ENCODE results near the gene MYOCD.

MYOCD gene

GRCh38 chr17:12643822-12644221, 21.9 kb upstream of the MYOCD start:
- DNase-seq (ENCODE audit: low read depth in 2 of 2), result no peak

GRCh38 chr17:12644623-12645022, 21.1 kb upstream of the MYOCD start:
- no peak for DNase-seq (ENCODE audit: low read depth in 2 of 2)

GRCh38 chr17:12646761-12647422, 18.8 kb upstream of the MYOCD start:
- no peak for DNase-seq (ENCODE audit: low read depth in 2 of 2)

GRCh38 chr17:12648498-12648897, 17.2 kb upstream of the MYOCD start:
- no peak for DNase-seq (ENCODE audit: low read depth in 2 of 2)

GRCh38 chr17:12655936-12656335, 9.8 kb upstream of the MYOCD start:
- DNase-seq (ENCODE audit: low read depth in 2 of 2), result no peak

- no peak for DNase-seq (ENCODE audit: low read depth in 2 of 2)
Measured at GRCh38 chr17:12656354-12656753, 9.3 kb upstream of the MYOCD start.

- DNase-seq (ENCODE audit: low read depth in 2 of 2), result no peak
Measured at GRCh38 chr17:12659500-12659899, 6.2 kb upstream of the MYOCD start.

GRCh38 chr17:12664252-12664651, 1.4 kb upstream of the MYOCD start:
- DNase-seq (ENCODE audit: low read depth in 2 of 2), result no peak

- no peak for DNase-seq (ENCODE audit: low read depth in 2 of 2)
Measured at GRCh38 chr17:12664894-12665262, 812 bp upstream of the MYOCD start.

- DNase-seq (ENCODE audit: low read depth in 2 of 2), result no peak
Measured at GRCh38 chr17:12666718-12667117, 1.0 kb downstream of the MYOCD start.

- DNase-seq (ENCODE audit: low read depth in 2 of 2), result no peak
Measured at GRCh38 chr17:12667299-12667958, 1.7 kb downstream of the MYOCD start.

GRCh38 chr17:12671906-12672305, 6.2 kb downstream of the MYOCD start:
- DNase-seq (ENCODE audit: low read depth in 2 of 2), result no peak

GRCh38 chr17:12672947-12673346, 7.3 kb downstream of the MYOCD start:
- DNase-seq (ENCODE audit: low read depth in 2 of 2), result no peak

GRCh38 chr17:12673788-12674187, 8.1 kb downstream of the MYOCD start:
- no peak for DNase-seq (ENCODE audit: low read depth in 2 of 2)

- no peak for DNase-seq (ENCODE audit: low read depth in 2 of 2)
Measured at GRCh38 chr17:12680407-12680897, 14.8 kb downstream of the MYOCD start.

- DNase-seq (ENCODE audit: low read depth in 2 of 2), result no peak
Measured at GRCh38 chr17:12680993-12681392, 15.3 kb downstream of the MYOCD start.

- DNase-seq (ENCODE audit: low read depth in 2 of 2), result no peak
Measured at GRCh38 chr17:12683299-12683698, 17.6 kb downstream of the MYOCD start.

GRCh38 chr17:12686486-12686885, 20.8 kb downstream of the MYOCD start:
- no peak for DNase-seq (ENCODE audit: low read depth in 2 of 2)

- DNase-seq (ENCODE audit: low read depth in 2 of 2), result no peak
Measured at GRCh38 chr17:12688382-12688781, 22.7 kb downstream of the MYOCD start.

GRCh38 chr17:12691173-12691572, 25.5 kb downstream of the MYOCD start:
- DNase-seq (ENCODE audit: low read depth in 2 of 2), result no peak

GRCh38 chr17:12693640-12694039, 27.9 kb downstream of the MYOCD start:
- DNase-seq (ENCODE audit: low read depth in 2 of 2), result no peak

GRCh38 chr17:12706070-12706469, 40.4 kb downstream of the MYOCD start:
- DNase-seq (ENCODE audit: low read depth in 2 of 2), result no peak

GRCh38 chr17:12709063-12709462, 43.4 kb downstream of the MYOCD start:
- no peak for DNase-seq (ENCODE audit: low read depth in 2 of 2)

GRCh38 chr17:12712415-12712814, 46.7 kb downstream of the MYOCD start:
- no peak for DNase-seq (ENCODE audit: low read depth in 2 of 2)

Measured in stimulated activated CD8-positive, alpha-beta memory T cell treated with anti-CD3 and anti-CD28 coated beads, Interleukin-15, amount 100 ng/mL, for 48 hours (primary cell).